Brain microvascular endothelial cell (primary cell): Measurements from ENCODE around the gene KRTAP2-3.
"Not testable (repeated sequence)": the region's sequence is repeated elsewhere in the genome, so short reads cannot be mapped to it uniquely, and the experiment has no call there.

Experiments
- DNase-seq: peaks from one replicate; pipeline ENCODE4 v3.0.0-alpha.2; 2020
- H3K27ac ChIP-seq: fragments of 250-450 bp; sonication (Bioruptor Pico); 2 replicates; pipeline ENCODE4 v1.5.1; 2020; ENCODE audit warnings: mild to moderate bottlenecking, moderate library complexity
- H3K27me3 ChIP-seq: fragments of 250-450 bp; sonication (Bioruptor Pico); replicated peaks from 2 replicates; pipeline ENCODE4 v1.5.1; 2020; ENCODE audit warnings: mild to moderate bottlenecking
- H3K36me3 ChIP-seq: fragments of 250-450 bp; sonication (Bioruptor Pico); replicated peaks from 2 replicates; pipeline ENCODE4 v1.5.1; 2020; ENCODE audit warnings: mild to moderate bottlenecking
- H3K4me3 ChIP-seq: 2 replicates; pipeline ENCODE4 v1.5.1; 2011; ENCODE audit warnings: low read depth, mild to moderate bottlenecking, control low read depth, low read length, moderate library complexity
- CTCF ChIP-seq: IDR thresholded peaks from 2 replicates; pipeline ENCODE4 v1.5.1; 2011; ENCODE audit warnings: low read depth, mild to moderate bottlenecking, moderate library complexity, low read length, control low read depth, inconsistent platforms; ENCODE audit errors: missing control alignments
- in situ Hi-C: cut with HindIII; loops from 2 replicates; pipeline ENCODE4 v1.10.0; 2017; ENCODE audit warnings: low sequenced_read_pairs, low pct_ligation_motif_present

KRTAP2-3 gene

GRCh38 chr17:41048441-41048840, 11.5 kb downstream of the KRTAP2-3 start:
- in situ Hi-C loops, result no loop called here
- H3K27ac ChIP-seq, result peak overlapping the region; percentile 78
- no peak overlapping the region for H3K4me3 ChIP-seq
- no peaks in the 10 kb centered on the region for H3K27me3 ChIP-seq
- TF ChIP-seq CTCF, result no peak
- DNase-seq, result peak; percentile 45
- H3K36me3 ChIP-seq, result no peaks in the 10 kb centered on the region

DNA sequence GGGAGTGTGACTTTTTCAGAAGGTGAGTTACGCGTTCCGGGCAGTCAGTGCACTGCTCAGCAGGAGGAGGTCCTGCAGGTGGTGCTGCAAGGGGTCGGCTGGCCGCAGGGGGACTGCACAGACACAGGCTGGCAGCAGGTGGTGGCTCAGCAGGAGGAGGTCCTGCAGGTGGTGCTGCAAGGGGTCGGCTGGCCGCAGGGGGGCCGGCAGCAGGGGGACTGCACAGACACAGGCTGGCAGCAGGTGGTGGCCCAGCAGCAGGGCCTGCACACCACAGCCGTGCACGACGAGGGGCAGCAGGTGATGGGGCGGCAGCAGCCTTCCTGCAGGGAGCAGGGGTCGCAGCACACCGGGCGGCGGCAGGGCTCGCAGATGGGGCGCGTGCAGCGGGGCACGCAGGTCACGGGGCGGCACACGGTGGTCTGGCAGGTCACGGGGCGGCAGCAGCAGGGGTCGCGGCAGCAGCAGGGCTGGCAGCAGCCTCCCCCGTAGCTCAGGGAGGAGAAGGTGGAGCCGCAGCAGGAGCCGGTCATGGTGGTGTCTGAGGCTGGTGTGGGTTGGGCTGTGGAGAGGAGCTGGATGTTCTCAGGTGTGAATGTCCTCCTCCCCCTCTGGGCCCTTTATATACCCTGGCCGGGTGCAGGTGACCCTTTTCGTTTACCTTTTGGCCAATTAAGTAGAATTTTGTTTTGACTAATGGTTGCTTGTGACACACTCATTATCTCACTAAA, 13.0 kb downstream of the KRTAP2-3 start, which contains the start of gene KRTAP2-1:
KRTAP2-1 (minus strand) TSS at position 582 of the 731 bp plus-strand sequence; CDS start at position 533, 49 bp downstream.
- H3K27me3 ChIP-seq, in situ Hi-C loops, H3K36me3 ChIP-seq, H3K4me3 ChIP-seq, DNase-seq: not testable (repeated sequence)
- H3K27ac ChIP-seq, result peak within 1 kb of the TSS; percentile 78

DNA sequence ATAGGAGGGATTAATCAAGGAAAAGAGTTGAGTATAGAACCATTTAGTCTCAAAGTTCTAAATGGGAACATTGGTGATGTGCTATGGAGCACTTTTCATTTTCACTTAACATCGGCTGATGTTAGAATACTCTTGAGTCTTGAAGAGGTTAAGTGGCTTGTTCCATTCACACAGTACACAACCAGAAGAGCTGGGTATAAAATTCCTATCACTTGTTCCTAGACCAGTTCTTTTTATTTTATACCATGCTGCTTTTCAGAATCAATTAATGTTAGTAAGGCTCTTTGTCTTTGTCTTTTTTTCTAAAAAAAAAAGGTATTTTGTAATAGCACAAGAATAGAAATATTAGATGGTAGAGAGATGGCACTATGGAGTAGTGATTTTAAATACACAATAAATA, 17.0 kb downstream of the KRTAP2-3 start:
- Histone ChIP-seq H3K36me3 (no peaks in the 10 kb centered on the region), H3K4me3 (no peak overlapping the region), H3K27ac (no peak overlapping the region), H3K27me3 (no peaks in the 10 kb centered on the region)
- in situ Hi-C loops, result no loop called here
- TF ChIP-seq CTCF, result no peak
- no peak for DNase-seq

DNA sequence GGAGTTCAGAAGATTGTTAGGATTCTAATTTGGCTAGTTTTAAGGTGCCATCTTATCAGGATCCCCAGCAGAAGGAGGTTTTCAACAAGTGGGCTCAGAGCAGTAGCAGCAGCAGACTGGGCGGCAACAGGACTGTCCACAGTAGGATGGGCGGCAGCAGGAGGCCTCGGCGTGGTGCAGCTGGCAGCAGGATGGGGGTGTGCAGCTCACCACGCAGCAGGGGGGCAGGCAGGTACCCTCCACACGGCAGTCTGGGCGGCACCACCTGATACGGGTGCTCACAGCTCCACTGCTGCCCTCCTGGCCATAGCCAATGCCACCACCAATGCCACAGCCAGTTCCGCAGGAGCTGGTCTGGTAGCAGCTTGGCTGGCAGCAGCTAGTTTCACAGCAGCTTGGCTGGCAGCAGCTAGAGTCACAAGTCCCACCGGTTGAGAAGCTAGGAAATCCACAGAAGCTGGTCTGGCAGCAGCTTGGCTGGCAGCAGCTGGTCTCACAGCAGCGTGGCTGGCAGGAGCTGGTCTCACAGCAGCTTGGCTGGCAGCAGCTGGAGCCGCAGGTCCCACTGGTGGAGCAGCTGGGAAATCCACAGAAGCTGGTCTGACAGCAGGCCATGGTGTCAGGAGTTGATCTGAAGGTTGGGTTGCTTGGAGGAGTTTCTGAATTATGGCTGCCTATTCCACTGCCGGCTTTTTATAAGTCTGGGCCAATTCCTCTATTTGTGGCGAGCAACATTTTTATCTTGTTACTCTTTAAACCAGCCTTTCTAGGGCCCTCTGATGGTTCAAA, 18.9 kb downstream of the KRTAP2-3 start, which contains the start of gene KRTAP1-1:
KRTAP1-1 (minus strand) TSS at position 668 of the 789 bp plus-strand sequence; CDS start at position 615, 53 bp downstream.
- H3K27ac ChIP-seq, H3K36me3 ChIP-seq, DNase-seq, H3K4me3 ChIP-seq, H3K27me3 ChIP-seq, in situ Hi-C loops: not testable (repeated sequence)

- H3K27ac ChIP-seq, result no peak overlapping the region
- in situ Hi-C loops, result no loop called here
- H3K36me3 ChIP-seq, result no peaks in the 10 kb centered on the region
- no peak for TF ChIP-seq CTCF
- no peak overlapping the region for H3K4me3 ChIP-seq
- no peak for DNase-seq
- H3K27me3 ChIP-seq, result no peaks in the 10 kb centered on the region
Measured at GRCh38 chr17:41037853-41038350, 22.0 kb downstream of the KRTAP2-3 start.

GRCh38 chr17:41034346-41034935, 25.5 kb downstream of the KRTAP2-3 start, which contains the start of gene KRTAP1-3:
Gene KRTAP1-3 (minus strand): TSS chr17:41034874. CDS start chr17:41034821, 53 bp downstream.
- in situ Hi-C loops, DNase-seq, H3K36me3 ChIP-seq, H3K27ac ChIP-seq, H3K4me3 ChIP-seq, H3K27me3 ChIP-seq: not testable (repeated sequence)
